Stimulated activated naive CD8-positive, alpha-beta T cell treated with anti-CD3 and anti-CD28 coated beads, Interleukin-15, Interleukin-2, amounts not matched to agents 100 U/mL and 50 U/mL, for 24 hours (primary cell): ENCODE data around the gene PCBD1.
"Not testable (repeated sequence)": the region's sequence is repeated elsewhere in the genome, so short reads cannot be mapped to it uniquely, and the experiment has no call there.

Experiments
- ATAC-seq: fragments of 150-1000 bp; cut with Tn5 transposase; one replicate; pipeline ENCODE4 v1.10.0; 2021
- DNase-seq: peaks from one replicate; pipeline ENCODE4 v3.0.0; 2021

Gene PCBD1

DNA sequence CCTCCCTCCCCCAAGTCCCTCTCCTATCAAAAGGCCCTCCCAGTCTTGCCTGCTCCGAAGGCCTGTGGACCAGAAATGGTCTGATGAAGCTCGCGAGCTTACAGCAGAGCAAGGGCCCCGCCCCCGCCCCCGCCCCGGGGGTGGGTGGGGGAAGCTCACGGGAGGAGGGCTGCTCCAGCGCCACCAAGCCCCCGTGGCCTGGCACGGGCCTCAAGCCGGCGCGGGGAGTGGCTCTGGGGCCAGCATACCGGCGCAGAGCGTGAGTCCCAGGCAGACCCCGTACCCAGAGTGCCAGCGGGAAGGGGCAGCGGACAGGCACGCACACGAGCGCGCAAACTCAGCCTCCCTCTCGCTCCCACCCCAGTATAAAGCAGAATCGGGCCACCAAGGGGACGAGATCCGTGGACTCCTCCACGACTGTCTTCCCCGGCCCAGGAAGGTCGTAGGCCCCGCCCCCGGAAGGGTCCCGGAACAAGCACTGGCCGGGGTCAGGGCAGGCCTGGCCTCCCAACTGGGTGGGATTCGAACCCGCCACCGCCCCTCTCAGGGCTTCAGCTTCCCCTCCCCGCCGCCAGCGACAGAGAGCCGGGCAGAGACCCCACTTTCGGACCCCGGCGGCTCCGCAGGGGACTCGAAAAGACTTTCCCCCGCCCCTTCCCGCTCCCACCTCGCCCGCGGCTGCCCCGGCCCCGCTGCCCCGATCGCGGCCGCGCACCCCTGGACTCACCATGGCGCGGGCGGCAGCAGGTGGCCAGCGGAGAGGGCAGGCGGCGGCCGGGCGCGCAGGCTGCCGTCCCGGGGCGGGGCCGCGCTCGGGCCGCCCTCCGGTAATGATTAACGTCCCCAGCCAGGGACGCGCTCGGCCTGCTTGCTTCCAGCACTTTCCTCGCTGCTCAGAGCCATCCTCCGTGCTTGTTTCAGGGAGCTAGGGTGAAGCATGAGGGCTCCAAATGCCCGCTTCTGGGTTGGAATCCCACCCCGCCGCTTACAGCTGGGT is at the start of gene PCBD1:
PCBD1 (minus strand) TSS at position 762 of the 997 bp plus-strand sequence; CDS start at position 730, 32 bp downstream.
- ATAC-seq (peak; percentile 79), DNase-seq (peak; percentile 78)

DNA sequence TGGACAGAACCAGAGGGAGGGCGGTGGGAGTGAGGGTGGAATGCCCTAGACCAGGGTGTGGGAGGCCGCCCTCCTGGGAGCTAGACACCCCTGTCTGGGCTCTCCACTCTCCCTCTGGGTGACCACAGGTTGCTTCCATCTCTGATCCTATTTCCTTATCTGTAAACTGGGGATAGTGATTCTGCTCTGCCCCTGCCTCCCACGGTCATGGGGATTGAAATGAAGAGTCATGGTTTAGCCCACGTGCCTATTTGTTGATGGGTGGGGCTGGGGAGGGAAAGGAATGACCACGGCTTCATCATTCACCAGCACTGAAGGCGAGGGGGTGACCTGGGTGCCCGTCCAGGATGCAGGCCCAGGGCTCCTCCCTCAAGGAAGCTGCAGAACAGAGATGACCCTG is 49.3 kb upstream of the PCBD1 start:
- ATAC-seq (no peak), DNase-seq (no peak)

DNA sequence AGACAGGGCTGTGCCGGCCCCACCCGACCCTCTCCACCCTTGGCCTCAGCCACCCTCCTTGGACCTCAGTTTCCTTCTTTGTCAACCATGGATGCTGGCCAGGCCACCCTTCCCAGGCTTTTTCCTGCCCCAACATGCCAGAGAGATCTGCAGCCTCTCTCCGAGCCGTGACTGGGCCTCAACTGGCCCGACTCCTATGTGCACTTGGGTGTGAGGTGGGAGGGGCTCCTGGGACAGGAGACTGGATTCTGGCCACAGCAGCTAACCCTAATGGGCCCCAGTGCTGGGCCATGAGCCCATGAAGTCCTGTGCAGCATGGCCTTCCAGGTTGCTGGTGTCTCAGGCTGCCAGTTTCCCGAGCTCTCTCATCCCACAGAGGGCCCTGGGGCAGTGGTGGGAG is 47.7 kb upstream of the PCBD1 start:
- no peak for ATAC-seq

DNA sequence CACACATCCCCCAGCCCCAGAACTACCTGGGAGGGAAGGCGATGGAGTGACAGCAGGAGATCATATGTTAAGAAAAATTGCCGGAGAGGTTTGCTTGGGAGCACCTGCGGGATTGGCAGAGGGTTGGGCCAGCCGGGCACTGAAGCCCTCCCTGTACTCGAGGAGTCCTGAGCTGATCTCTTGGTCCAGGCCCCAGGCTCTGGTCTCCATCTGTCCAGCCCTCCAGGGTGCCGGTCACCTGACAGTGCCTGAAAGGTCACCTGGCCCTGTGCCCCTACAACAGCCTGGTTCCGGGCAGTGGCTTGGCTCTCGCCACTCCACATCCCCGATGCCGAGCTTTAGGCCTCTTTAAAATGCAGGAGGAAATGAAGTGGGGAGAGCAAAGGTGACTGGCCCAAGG is 47.3 kb upstream of the PCBD1 start:
- ATAC-seq: no peak
- no peak for DNase-seq

More for the DNA sequence above, 47.7 kb upstream of the PCBD1 start:
- no peak for DNase-seq

DNA sequence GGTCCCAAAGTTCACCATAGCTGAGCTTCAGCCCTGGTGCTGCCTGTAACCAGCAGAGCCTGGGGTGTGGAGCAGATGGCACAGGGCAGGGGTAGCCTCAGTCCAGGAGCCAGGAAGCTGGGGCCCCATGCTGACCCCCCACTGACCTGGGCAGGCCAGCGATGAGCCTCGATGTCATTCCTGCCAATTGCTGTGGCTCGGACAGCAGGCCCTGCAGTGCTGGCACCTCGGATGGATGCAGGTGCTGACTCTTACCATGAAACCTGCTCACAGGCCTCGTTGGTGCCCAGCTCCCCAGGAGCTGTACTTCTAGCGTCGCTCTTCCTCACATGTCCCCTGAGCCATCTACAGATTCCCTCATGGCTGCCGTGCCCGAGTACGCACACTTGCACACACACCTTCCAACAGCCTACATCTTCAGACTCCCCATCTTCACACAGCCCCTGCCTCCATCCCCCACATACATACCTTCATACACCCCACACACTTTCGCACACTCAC is 46.8 kb upstream of the PCBD1 start:
- DNase-seq: no peak
- ATAC-seq: no peak

DNA sequence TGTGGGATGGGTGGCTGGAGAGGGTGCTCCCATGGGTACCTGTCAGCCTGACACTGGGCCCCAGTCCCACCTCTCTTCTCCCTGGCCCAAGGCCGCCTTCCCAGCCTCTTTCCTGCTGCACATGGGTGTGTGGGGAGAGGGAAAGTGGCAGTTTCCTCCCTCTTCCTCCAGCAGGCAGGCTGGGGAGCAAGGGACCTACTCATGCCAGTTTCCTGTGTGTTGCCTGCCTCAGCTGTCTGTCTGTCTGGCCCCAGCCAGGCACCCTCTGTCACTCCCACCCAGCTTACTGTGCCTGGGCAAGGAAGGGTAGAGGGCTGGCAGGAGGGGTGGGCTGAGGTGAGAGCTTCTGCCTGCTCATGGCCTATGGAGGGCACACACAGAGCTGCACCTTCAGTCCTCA is 46.3 kb upstream of the PCBD1 start:
- no peak for DNase-seq

DNA sequence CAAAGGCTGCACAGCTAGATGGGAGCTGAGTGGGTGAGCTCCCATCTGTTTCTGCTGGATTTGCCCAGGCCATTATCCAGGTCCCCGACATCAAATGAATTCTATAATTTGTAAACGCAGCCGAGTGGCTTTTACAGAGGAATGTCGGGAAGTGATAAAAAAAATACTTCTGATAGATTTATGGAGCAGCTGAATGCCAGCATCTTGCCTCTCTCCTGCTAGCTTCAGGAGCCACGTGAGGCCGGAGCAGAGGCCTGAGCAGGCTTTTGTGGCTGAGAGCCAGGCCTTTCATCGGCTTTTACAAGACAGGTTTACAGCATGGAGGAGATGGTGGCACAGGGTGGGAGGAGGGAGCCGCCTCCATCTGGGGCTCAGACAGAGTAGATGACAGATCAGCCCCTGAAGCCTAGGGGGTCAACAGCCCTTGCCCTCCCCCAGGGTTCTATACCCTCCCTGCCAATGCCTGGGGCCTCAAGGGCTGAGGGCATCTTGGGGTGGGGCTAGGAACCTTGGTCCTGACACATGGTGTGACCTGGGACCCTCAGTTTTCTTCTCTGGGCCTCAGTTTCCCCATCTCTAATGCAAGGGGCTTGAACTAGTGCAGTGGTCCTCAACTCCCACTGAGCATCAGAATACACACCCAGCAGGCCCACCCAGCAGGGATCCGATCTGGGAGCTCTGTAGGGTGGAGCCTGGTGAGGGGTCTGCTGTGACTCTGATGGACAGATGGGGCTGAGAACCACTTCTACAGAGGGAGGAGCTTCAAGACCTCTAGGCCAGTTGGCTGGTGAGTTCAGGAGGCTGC is 44.2 kb upstream of the PCBD1 start:
- ATAC-seq (no peak), DNase-seq (no peak)

More for the DNA sequence above, 46.3 kb upstream of the PCBD1 start:
- no peak for ATAC-seq

DNA sequence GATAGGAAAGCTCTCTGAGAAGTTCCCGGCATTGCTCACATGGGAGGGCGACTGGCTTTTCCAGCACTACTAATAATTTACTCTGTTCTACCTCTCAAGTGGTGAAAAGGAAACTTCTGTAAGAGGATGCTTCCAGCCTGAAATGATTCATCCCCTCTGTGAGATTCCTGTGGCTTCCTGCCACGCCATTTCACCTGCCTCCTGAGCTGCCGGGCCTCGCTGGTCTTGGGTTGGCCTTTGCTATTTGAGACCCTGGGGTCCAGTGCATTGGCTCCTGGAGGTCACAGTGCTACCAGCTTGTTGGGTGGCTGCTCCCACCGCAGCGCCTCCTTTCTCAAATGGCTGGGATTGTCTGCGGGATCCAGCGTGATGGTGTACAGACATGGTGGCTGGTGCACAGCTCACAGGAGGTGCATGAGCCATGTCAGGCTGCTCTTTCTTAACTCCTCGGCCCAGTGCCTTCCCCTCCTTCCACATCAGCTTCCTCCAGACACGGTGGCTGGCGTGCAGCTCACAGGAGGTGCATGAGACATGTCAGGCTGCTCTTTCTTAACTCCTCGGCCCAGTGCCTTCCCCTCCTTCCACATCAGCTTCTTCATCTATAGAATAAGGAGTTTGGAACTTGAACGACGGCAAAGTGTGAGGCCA is 42.9 kb upstream of the PCBD1 start:
- no peak for ATAC-seq
- no peak for DNase-seq

DNA sequence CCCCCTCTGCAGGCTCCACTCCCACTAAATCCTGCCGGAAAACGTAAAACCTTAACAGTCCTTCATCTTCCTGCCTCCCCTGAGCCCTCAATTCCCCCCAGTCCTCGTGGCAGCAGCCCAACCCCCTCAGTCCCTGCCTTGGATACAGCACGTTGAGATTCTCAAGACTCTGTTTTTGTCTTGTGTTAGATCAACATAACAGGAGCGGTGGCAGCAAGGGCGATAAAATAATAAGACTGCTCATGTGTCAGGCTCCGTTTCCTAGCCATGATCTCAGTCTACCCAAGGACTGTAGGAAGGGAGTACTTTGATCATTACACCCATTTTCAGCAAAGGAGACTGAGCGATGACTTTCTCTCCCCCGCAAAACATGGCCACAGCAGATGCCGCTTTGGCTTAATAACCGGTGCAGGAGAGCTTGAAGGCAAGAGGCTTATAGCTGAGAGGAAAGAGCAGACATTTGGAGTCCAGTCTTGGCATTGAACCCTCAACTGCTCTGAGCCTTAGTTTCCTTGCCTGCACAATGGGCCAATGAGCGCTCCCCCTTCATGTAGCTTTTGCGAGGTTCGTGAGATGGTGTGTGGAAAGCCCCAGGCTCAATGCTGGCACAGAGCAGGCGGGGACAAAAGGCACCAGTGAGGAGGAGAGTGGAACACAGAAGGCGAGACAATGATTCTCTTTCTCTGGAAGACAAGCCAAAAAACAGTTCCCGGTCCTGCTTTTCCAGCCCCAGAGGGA is 42.1 kb upstream of the PCBD1 start:
- ATAC-seq (no peak), DNase-seq (no peak)

DNA sequence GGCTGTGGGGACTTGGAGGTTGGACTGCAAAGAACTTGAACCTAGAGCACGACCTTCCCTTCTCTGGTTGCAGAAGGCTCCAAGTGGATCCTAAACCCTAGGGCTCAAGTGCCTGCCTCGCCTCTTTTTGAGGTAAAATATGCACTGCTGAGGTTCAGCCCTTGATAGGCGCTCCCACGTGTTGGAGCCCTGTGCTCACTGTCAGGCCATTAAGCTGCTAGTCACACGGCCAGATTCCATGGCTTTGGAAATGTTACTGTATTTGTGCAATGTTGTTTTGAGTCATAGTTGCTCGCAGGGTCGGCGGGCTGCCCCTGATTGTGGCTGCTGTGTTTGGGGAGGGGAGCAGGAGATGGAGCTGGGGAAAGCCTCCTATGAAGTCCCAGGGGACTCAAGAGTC is 39.8 kb upstream of the PCBD1 start:
- no peak for DNase-seq
- ATAC-seq: no peak

DNA sequence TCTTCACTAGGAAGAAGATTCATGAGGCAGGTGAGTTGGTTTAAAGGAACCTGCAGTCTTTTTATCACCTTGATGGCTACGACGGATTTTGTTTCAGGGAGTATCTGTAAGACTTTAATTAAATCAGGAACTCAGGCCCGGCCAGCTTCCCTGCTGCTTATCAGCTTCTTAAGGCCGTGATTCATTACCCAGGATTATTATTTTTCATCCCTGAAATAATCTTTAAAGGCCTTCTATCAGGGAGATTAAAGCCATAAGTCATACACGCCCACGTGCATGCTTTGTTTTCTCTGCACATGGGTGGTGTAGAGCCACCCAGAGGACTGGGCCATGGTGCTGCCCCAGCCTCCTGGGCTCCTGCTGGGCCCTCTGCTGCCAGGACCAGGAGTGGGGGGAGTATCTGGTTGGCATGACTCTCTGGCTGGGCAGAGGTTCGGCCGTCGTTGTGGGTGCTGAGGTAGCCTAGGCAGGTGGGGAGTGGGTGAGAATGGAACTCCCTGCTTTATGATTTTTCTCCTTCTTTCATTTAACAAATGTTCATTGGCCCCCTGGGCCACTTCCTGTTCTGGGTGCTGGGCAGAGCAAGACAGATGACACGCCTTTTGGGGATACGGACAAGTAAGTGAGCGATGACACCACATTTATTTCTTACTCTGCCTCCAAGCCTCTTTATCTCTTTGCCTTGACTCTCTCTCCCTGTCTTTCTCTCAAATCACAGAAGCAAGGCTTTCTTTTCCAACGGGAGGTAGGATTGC is 39.0 kb upstream of the PCBD1 start:
- DNase-seq (no peak), ATAC-seq (no peak)

DNA sequence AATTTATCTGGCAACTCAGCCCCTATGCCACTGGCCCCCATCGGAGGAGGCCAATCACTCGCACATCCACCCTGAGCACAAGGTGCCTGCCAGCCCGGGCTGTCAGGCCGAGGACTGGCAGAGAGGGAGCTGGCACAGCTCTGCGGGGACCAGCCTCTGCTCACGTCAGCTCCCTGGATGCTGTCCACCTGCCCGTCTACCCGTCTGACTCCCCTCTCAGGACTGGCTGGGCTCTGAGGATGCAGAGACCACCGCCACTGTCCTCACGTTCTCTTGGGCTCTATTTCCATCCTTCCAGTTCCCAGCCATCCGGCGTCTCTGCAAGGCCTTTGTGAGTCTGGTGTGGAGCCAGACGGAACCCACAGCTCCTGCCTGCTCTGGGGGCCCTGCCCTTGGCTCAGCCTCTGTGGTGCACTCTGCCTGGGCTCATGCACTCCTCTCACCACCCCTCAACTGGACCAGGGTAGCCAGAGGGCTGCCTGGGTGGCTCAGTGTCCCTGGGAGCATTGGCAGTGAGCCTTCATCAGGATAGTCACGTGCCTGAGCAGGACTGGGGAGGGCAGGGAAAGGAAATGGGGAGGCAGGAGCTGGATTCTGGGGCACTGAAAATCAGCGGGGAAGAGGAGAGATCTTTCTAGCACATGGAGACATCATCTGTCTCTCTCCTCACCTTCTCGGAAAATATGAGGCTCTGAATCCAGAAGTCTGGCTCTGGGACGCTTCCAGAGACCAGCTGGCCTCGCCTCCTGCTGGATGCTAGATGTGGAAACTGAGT is 38.0 kb upstream of the PCBD1 start:
- ATAC-seq: no peak
- no peak for DNase-seq

DNA sequence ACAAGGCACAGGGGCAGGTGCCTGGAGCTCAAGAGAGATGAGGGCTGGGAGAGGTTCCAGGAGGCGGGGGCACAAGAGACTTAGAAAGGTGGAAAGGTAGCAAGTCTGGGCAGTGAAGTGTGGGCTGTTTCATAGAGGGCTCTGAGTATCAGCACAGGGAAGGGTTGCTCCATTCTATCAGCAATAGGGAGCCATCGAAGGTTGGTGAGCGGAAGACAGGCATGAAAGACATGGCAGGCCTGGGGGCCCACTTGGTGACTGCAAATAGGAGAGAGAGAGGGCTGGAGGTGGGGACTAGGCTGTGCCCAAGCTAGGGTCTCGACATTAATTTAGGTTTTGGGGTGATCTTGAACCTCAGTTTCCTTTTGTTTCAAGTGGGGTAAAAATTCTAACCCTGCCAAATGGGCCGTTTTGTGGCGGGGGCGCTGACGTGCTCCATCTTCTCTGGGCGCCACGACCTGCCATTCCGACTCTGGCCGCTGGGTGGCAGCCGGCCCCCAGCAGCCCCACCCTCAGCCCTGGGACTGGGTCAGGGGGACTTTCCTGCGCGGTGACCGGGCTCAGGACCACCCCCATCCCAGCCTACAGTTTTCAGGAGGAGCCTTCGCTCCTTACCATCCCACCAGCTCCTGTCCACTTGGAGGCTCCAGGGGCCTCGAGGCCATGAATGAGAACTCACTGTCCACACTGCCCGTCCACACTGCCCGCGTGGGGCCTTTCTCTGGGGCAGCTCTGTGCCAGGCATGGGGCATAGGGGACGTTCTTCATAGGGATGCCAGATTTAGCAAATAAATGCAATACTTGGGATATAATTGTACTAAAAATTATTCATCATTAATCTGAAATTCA is 37.2 kb upstream of the PCBD1 start:
- ATAC-seq (peak; percentile 60), DNase-seq (peak; percentile 73)

DNA sequence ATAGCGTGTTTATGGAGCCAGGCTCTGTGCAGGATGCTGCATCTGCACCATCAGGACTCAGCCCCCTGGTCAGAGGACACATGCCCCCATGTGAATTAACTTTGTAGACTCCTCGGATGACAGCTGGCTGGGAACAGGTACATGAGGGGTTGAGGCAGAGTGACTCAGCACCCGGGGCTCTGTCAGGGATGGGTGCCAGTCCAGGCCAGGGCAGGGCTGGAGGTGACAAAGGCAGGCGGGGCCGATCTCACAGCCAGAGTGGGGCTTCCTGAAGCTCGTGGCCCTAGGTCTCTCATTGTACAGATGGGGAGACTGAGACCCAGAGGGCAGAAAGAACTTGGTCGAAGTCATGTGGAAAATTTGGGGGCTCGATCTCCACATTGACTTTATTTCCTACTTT is 35.3 kb upstream of the PCBD1 start:
- DNase-seq (no peak), ATAC-seq (no peak)

DNA sequence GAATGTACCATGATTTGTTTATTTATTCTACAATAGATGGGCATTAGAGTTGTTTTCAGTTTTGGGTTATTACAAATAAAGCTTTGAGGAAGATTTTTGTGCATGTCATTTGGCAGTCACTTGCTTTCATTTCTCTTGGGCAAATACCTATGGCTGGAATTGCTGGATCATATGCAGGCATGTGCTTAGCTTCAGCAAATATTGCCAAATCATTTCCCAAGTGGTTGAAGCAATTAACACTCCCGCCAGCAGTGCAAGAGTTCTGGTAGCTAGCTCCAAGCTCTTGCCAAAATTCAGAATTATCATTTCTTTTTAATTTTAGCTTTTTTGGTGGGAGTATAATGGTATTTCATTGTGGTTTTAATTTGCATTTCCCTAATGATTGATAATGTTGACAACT is 32.9 kb upstream of the PCBD1 start:
- ATAC-seq (no peak), DNase-seq (no peak)

DNA sequence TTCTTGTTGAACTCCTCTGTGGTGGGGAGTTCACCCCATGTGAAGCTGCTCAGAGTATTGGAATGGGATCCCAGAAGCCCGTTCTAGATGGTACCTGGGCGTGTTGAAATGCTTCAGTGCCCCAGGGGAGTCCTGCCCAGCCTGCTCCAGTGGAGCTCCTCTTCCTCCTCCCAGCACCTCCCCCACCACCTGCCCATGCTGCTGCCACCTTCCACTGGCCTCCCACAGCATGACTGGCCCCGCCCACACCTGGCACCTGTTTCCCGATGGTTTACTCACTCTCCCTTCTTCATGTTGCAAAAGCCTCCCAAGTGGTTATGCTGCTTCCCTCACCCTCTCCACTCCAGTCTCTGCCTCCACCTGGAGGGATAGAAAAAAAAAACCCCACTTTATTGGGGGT is 32.2 kb upstream of the PCBD1 start:
- no peak for ATAC-seq

DNA sequence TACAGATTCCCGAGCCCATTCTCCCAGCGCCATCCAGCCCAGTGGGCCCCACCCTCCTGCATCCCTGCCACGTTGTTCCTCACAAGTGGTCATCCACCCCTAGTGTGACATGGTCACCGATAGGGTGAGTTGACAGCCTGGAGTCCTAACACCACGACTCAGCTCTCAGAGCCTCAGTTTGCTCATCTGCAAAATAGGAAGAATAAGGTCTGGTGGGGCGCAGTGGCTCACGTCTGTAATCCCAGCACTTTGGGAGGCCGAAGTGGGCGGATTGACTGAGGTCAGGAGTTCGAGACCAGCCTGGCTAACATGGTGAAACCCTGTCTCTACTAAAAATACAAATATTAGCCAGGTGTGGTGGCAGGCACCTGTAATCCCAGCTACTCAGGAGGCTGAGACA is 31.5 kb upstream of the PCBD1 start:
- not testable (repeated sequence) for ATAC-seq, DNase-seq

More for the DNA sequence above, 32.2 kb upstream of the PCBD1 start:
- DNase-seq: no peak

DNA sequence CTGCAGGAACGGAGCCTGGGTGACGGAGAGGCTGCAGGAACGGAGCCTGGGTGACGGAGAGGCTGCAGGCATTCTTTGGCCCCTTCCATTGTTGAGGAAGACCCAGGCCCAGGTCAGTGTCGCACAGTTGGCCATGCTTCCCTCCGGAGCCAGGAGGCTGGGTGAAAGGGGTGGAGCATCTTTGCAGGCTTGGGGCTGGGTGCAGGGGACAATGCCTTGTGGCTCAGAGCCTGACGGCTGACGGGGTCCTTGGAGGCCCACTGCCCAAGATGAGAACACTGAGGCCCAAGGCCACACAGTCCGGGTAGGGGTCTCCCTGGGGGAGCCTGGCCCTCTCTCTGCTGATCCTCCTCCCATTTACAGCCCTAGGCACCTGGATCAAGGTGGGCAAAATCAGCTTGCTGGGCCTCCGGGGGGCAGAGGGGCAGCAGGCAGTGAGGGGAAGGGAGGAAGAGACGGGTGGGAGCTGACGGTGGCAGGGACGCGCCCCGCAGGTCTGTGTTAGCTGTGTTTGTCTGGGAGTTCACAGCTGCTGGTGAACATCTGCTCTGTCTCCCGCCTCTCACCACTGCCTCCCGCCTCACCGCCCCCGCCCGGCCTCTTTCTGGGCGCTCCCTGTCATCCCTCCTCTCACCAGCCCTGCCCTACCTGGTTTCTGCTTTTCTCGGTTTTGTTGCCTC is 30.6 kb upstream of the PCBD1 start:
- DNase-seq (no peak), ATAC-seq (no peak)
